Measurements from ENCODE around the gene ATE1.

DNA sequence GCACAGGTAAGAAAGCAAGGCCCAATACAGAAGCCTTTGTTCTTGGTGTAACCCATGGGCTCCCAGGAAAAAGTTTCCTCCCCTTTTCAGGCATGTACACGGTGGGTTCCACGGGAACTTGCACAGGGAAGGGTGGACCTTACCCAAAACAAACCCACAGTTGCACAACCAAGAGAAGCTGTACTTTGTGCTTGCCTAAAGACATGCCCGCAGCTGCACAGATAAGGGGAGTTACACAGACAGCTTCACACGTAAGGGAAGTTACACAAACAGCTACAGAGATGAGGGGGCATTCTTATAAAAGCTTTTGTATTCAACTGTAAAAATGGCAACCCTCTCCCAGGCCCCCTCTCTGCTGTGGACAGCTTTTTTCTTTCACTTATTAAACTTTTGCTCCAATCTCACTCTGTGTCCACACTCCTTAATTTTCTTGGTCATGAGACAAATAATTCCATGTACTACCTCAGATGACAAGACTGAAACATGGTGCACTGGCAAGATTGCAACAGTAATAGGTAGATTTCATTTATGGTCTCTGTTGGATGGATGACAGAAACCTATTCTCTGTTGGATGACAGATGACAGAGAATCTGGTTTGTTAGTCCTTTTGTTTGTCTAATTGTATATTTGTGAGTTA, 72.9 kb downstream of the ATE1 start:
- TF ChIP-seq, protein P1, sequence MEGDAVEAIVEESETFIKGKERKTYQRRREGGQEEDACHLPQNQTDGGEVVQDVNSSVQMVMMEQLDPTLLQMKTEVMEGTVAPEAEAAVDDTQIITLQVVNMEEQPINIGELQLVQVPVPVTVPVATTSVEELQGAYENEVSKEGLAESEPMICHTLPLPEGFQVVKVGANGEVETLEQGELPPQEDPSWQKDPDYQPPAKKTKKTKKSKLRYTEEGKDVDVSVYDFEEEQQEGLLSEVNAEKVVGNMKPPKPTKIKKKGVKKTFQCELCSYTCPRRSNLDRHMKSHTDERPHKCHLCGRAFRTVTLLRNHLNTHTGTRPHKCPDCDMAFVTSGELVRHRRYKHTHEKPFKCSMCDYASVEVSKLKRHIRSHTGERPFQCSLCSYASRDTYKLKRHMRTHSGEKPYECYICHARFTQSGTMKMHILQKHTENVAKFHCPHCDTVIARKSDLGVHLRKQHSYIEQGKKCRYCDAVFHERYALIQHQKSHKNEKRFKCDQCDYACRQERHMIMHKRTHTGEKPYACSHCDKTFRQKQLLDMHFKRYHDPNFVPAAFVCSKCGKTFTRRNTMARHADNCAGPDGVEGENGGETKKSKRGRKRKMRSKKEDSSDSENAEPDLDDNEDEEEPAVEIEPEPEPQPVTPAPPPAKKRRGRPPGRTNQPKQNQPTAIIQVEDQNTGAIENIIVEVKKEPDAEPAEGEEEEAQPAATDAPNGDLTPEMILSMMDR (IDR thresholded peaks at IDR 0.05; ENCODE audit: extremely low read depth in 1 of 2, insufficient read depth in 1 of 2, low read depth in 1 of 2, low read length in 2 of 2), result no peak
- no peak for TF ChIP-seq POLR2AphosphoS5 (IDR thresholded peaks at IDR 0.05; ENCODE audit: insufficient read depth, low read depth, low read length)
- no peak for TF ChIP-seq EZH2 (IDR thresholded peaks at IDR 0.05; ENCODE audit: borderline replicate concordance, low read depth, low read length, severe bottlenecking)
